NOMO-1 treated with dmso at 0.1 percent for 144 hours (cell line): Measurements from ENCODE around the gene LAMC3.

Experiments
- DNase-seq: peaks from one replicate; lab custom pipeline; 2025; ENCODE audit not compliant: unreplicated experiment; lab: John Stamatoyannopoulos, UW

Gene LAMC3

GRCh38 chr9:131008909-131009618 lies at the start of gene LAMC3:
LAMC3 (plus strand) TSS chr9:131009174; CDS start chr9:131009215, 41 bp downstream.
- no peak for DNase-seq

GRCh38 chr9:130959809-130960334 lies 49.1 kb upstream of the LAMC3 start:
- DNase-seq = no peak

- no peak for DNase-seq
Observed at GRCh38 chr9:130960522-130961378, 48.2 kb upstream of the LAMC3 start.

GRCh38 chr9:130961511-130962300 lies 47.3 kb upstream of the LAMC3 start:
- no peak for DNase-seq

- DNase-seq = no peak
Observed at GRCh38 chr9:130962418-130963316, 46.3 kb upstream of the LAMC3 start.

GRCh38 chr9:130963337-130963908 lies 45.6 kb upstream of the LAMC3 start:
- DNase-seq = no peak

GRCh38 chr9:130963916-130964315 lies 45.1 kb upstream of the LAMC3 start:
- no peak for DNase-seq

GRCh38 chr9:130965680-130966079 lies 43.3 kb upstream of the LAMC3 start:
- no peak for DNase-seq

GRCh38 chr9:130970052-130970451 lies 38.9 kb upstream of the LAMC3 start:
- no peak for DNase-seq

GRCh38 chr9:130970855-130971254 lies 38.1 kb upstream of the LAMC3 start:
- DNase-seq = no peak

- DNase-seq = no peak
Observed at GRCh38 chr9:130971294-130971849, 37.6 kb upstream of the LAMC3 start.

- no peak for DNase-seq
Observed at GRCh38 chr9:130972277-130972956, 36.6 kb upstream of the LAMC3 start.

- no peak for DNase-seq
Observed at GRCh38 chr9:130972957-130973685, 35.9 kb upstream of the LAMC3 start.

GRCh38 chr9:130973686-130974281 lies 35.2 kb upstream of the LAMC3 start:
- no peak for DNase-seq

- no peak for DNase-seq
Observed at GRCh38 chr9:130974697-130975096, 34.3 kb upstream of the LAMC3 start.

GRCh38 chr9:130975156-130975555 lies 33.8 kb upstream of the LAMC3 start:
- DNase-seq = no peak

- DNase-seq = no peak
Observed at GRCh38 chr9:130975932-130976841, 32.8 kb upstream of the LAMC3 start.
